HepG2 (cell line): Measurements from ENCODE around the gene CD300C. TPM values are rescaled to one million over a fixed set of nuclear protein-coding genes. Genes with fewer than 3 reads are reported as not detected.
"Not testable (repeated sequence)": the region's sequence is repeated elsewhere in the genome, so short reads cannot be mapped to it uniquely, and the experiment has no call there.

Experiments used
- ATAC-seq: fragments of 200-7000 bp; cut with Tn5 transposase; 3 replicates; pipeline ENCODE4 v1.9.1; 2020; ENCODE audit warnings: mild to moderate bottlenecking, moderate library complexity
- BruUV-seq: library from RNA; stranded (reverse); fragments of 400-500 nt; replicated peaks from 2 replicates; lab custom pipeline; 2021; lab: Mats Ljungman, UMichigan
- CTCF ChIA-PET: fragments of 300-600 bp; formaldehyde crosslinking; extraction: SDS; loops from one replicate; lab custom pipeline; 2021; ENCODE audit warnings: low total read pairs, inconsistent platforms, low intra/inter-chr PET ratio; lab: Yijun Ruan, JAX
- POLR2A ChIA-PET: fragments of 350-600 bp; sonication (Branson Sonifier 250); formaldehyde crosslinking; loops from one replicate; lab custom pipeline; 2020; ENCODE audit warnings: antibody characterized with exemption, inconsistent platforms; lab: Yijun Ruan, JAX
- DNase-seq: peaks from one replicate; pipeline ENCODE4 v3.0.0-alpha.2; 2015; ENCODE audit warnings: low spot score
- FAIRE-seq: peaks from 3 replicates; lab custom pipeline; 2011; peaks lifted over from hg19 to GRCh38; lab: Jason Lieb, UNC
- H2AFZ ChIP-seq: one replicate; pipeline ENCODE4 v1.6.1; 2011; ENCODE audit warnings: low read length, inconsistent platforms
- H3K27ac ChIP-seq: fragments of 300-600 bp; 3 replicates; pipeline ENCODE4 v1.8.0; 2011; ENCODE audit warnings: mixed run types, mild to moderate bottlenecking, mixed read lengths, low read length, inconsistent platforms; ENCODE audit not compliant: insufficient read depth; ENCODE audit errors: extremely low read length
- H3K27me3 ChIP-seq, 2 experiments: fragments of 200-600 bp in 1 of 2; 2 replicates in 1 of 2; 3 replicates in 1 of 2; pipeline versions ENCODE4 v1.6.0 to v1.8.0; 2011; ENCODE audit warnings: low read length in 2 of 2, mild to moderate bottlenecking in 2 of 2, moderate library complexity in 2 of 2, inconsistent platforms in 1 of 2; ENCODE audit not compliant: insufficient read depth in 2 of 2, control insufficient read depth in 1 of 2
- H3K36me3 ChIP-seq, 2 experiments: fragments of 200-600 bp in 1 of 2; replicated peaks in 1 of 2; 2 replicates in 1 of 2; 3 replicates in 1 of 2; pipeline versions ENCODE4 v1.5.1 to v1.8.0; 2011; ENCODE audit warnings: low read length in 2 of 2, inconsistent platforms in 1 of 2; ENCODE audit not compliant: insufficient read depth in 2 of 2, control insufficient read depth in 1 of 2
- H3K4me1 ChIP-seq: 2 replicates; pipeline ENCODE4 v1.5.1; 2012; ENCODE audit warnings: low read length, inconsistent platforms; ENCODE audit not compliant: insufficient read depth
- H3K4me2 ChIP-seq: 2 replicates; pipeline ENCODE4 v1.6.0; 2011; ENCODE audit warnings: low read depth, low read length, inconsistent platforms
- H3K4me3 ChIP-seq, 3 experiments: fragments of 200-600 bp in 1 of 3; sonication (generic), shearing (Covaris generic) in 1 of 3; replicated peaks in 1 of 3; 2 replicates each; pipeline ENCODE4 v1.5.1; 2011 to 2016; ENCODE audit warnings: low read length in 3 of 3, inconsistent platforms in 2 of 3, low read depth in 2 of 3, mild to moderate bottlenecking in 2 of 3, control low read depth in 1 of 3, mixed read lengths in 1 of 3; ENCODE audit not compliant: insufficient read depth in 1 of 3
- H3K79me2 ChIP-seq: one replicate; pipeline ENCODE4 v1.6.1; 2011; ENCODE audit warnings: low read length, inconsistent platforms; ENCODE audit not compliant: insufficient read depth
- H3K9ac ChIP-seq: 2 replicates; pipeline ENCODE4 v1.6.0; 2011; ENCODE audit warnings: mild to moderate bottlenecking, low read depth, low read length, inconsistent platforms; ENCODE audit not compliant: insufficient read depth
- H3K9me3 ChIP-seq: 2 replicates; pipeline ENCODE4 v1.5.1; 2012; ENCODE audit warnings: mild to moderate bottlenecking, low read length
- H4K20me1 ChIP-seq: 2 replicates; pipeline ENCODE4 v1.6.0; 2011; ENCODE audit warnings: inconsistent platforms, mild to moderate bottlenecking, low read length, moderate library complexity; ENCODE audit not compliant: insufficient read depth
- NRL ChIP-seq: sonication (generic); formaldehyde crosslinking; IDR thresholded peaks from 2 replicates; pipeline ENCODE4 v1.5.0; 2020; ENCODE audit warnings: missing genetic modification reagents, mild to moderate bottlenecking, moderate library complexity, borderline replicate concordance
- WGBS: methylation state at CpG from one replicate; pipeline ENCODE4 v1.1.6; 2017; ENCODE audit warnings: low lambda C conversion rate; 5-methylcytosine and 5-hydroxymethylcytosine counted together
- in situ Hi-C: cut with HindIII; loops from 2 replicates; pipeline ENCODE4 v1.10.0; 2017; ENCODE audit warnings: low pct_unique_long_range_greater_than_20kb; ENCODE audit not compliant: extremely low pct_ligation_motif_present
- intact Hi-C: fragments of 100-400 bp; cut with micrococcal nuclease; formaldehyde crosslinking; loops from one replicate; pipeline ENCODE4 v1.10.0; 2022; ENCODE audit not compliant: unreplicated experiment
- polyA plus RNA-seq, 8 experiments: library from polyadenylated mRNA; depleted of rRNA in 3 of 8; stranded (reverse) in 7 of 8; unstranded in 1 of 8; fragments of >200 nt; fragmentation: Illumina TruSeq in 4 of 8; extraction: Trizol in 4 of 8; gene quantifications; 2 replicates each; pipeline versions ENCODE4 v1.2.1 to v1.2.3, GENCODE V29; 2011 to 2016; ENCODE audit warnings: low read depth in 4 of 8, missing spikeins in 1 of 8, mixed read lengths in 1 of 8; ENCODE audit not compliant: insufficient read depth in 1 of 8
- total RNA-seq, 5 experiments: library from RNA; depleted of rRNA; stranded (reverse); fragments of >200 nt; fragmentation: Illumina TruSeq; extraction: Trizol; gene quantifications; 2 replicates each; pipeline ENCODE4 v1.2.3, GENCODE V29; 2016; ENCODE audit warnings: low read depth in 1 of 5

CD300C gene
- total and polyA plus RNA-seq, 2 of the 13 experiments (the other 11 are each of a cell fraction or from before 2014, with no cell fraction given): not detected

DNA sequence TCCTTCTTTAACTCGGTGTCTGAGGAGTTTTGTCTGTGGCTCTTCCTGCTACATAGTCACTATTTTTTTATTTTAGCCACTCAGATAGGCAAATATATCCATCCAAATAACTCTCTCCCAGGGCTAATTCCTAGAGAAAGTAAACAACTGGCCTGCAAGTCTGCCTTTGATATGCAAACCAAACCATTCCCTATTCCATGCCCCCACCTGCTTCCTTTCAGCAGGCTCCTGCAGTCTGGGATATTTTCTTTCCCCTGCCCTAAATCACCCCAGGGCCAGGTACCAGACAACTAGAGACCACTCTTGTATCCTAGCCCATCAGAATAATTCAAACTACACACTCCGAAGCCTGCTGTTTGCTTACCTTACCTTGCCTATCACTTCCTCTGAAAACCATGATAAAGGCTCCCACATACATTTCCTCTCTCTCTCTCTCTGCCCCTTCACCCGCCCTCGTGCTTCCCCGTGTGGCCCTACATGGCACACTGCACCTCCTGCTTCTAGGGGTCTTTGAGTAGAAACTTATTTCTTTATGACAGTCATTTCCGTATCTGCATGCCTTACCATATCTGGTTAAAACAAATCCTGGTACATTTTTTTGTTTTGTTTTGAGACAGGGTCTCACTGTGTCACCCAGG, 13.1 kb upstream of the CD300C start:
- no TSS peak for BruUV-seq
- Histone ChIP-seq H3K27ac (no peak overlapping the region), H3K4me3 (no peak overlapping the region), H4K20me1 (no peaks in the 10 kb centered on the region), H3K4me2 (no peak overlapping the region), H3K36me3 (no peaks in the 10 kb centered on the region), H3K79me2 (no peaks in the 10 kb centered on the region), H2AFZ (no peak overlapping the region), H3K9me3 (no peaks in the 10 kb centered on the region), H3K27me3 (peaks cover 8 to 77% of the 10 kb centered on the region in 2 experiments), H3K4me1 (no peaks in the 10 kb centered on the region), H3K9ac (no peak overlapping the region)
- intact Hi-C loops: no loop called here
- in situ Hi-C loops: no loop called here
- no peak for TF ChIP-seq NRL (CRISPR knock-in tag)
- 5% methylated on average over 6 of the region's 6 CpGs for WGBS
- FAIRE-seq (no peak), DNase-seq (no peak), ATAC-seq (no peak)
- CTCF ChIA-PET: no interaction called here
- POLR2A ChIA-PET: no interaction called here

DNA sequence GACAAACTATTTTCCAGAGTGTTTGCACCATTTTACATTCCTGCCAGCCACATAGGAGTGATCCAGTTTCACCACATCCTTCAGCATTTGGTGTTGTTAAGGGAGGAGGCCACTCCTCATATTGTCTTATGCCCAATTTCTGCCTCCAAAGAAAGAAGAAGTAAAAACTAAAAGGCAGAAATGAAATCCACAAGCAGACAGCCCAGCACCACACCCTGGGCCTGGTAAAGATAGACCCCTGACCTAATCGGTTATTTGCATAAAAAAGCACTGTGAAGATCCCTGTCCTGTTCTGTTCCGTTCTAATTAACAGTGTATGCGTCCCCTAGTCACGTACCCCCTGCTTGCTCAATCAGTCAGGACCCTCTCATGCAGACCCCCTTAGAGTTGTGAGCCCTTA, 12.5 kb upstream of the CD300C start:
- CTCF ChIA-PET, H3K79me2 ChIP-seq, intact Hi-C loops, BruUV-seq, FAIRE-seq, ATAC-seq, H3K9me3 ChIP-seq, H3K4me3 ChIP-seq, H2AFZ ChIP-seq, H3K4me2 ChIP-seq, H3K4me1 ChIP-seq, in situ Hi-C loops, POLR2A ChIA-PET, H3K27ac ChIP-seq, H3K36me3 ChIP-seq, H4K20me1 ChIP-seq, H3K9ac ChIP-seq, DNase-seq: not testable (repeated sequence)
- peaks cover 7 to 76% of the 10 kb centered on the region in 2 experiments for H3K27me3 ChIP-seq
- WGBS: 2% methylated on average over 4 of the region's 4 CpGs
